HEK293T (cell line): ENCODE results near the gene ING1.

ENCODE experiments used
- BHLHE40 ChIP-seq: fragments of 450-650 bp; IDR thresholded peaks from 2 replicates; pipeline ENCODE4 v1.6.1; 2016; ENCODE audit warnings: mild to moderate bottlenecking, moderate library complexity, borderline replicate concordance
- ELF4 ChIP-seq: fragments of 450-650 bp; IDR thresholded peaks from 2 replicates; pipeline ENCODE4 v1.6.1; 2017; ENCODE audit warnings: antibody characterized with exemption
- FOXA1 ChIP-seq: fragments of 450-650 bp; IDR thresholded peaks from 2 replicates; pipeline ENCODE4 v1.6.1; 2016; ENCODE audit warnings: mild to moderate bottlenecking
- FOXK2 ChIP-seq: fragments of 450-650 bp; IDR thresholded peaks from 2 replicates; pipeline ENCODE4 v1.6.1; 2016; ENCODE audit warnings: mild to moderate bottlenecking
- FOXM1 ChIP-seq: fragments of 450-650 bp; IDR thresholded peaks from 2 replicates; pipeline ENCODE4 v1.6.1; 2017; ENCODE audit warnings: mild to moderate bottlenecking, borderline replicate concordance
- HDGF ChIP-seq: fragments of 450-650 bp; IDR thresholded peaks from 2 replicates; pipeline ENCODE4 v1.6.1; 2017; ENCODE audit warnings: antibody characterized with exemption, borderline replicate concordance
- LEF1 ChIP-seq: fragments of 450-650 bp; IDR thresholded peaks from 2 replicates; pipeline ENCODE4 v1.6.1; 2017; ENCODE audit warnings: mild to moderate bottlenecking, borderline replicate concordance
- PKNOX1 ChIP-seq: fragments of 450-650 bp; IDR thresholded peaks from 2 replicates; pipeline ENCODE4 v1.6.1; 2016
- SUZ12 ChIP-seq: fragments of 450-650 bp; IDR thresholded peaks from 2 replicates; pipeline ENCODE4 v1.6.1; 2016; ENCODE audit warnings: mild to moderate bottlenecking
- ZNF384 ChIP-seq: fragments of 450-650 bp; IDR thresholded peaks from 2 replicates; pipeline ENCODE4 v1.6.1; 2016

- TF ChIP-seq LEF1 (no peak), BHLHE40 (no peak), FOXM1 (no peak), FOXA1 (no peak), SUZ12 (no peak), FOXK2 (no peak), PKNOX1 (no peak), ELF4 (no peak), HDGF (no peak), ZNF384 (no peak)
Measured at GRCh38 chr13:110771194-110771593, 57.7 kb downstream of the ING1 start.
